Spleen (tissue), 7 donors: ENCODE results near the gene PCARE.

Experiments used
- POLR2A ChIP-seq, 3 donors: fragments of 450-650 bp; IDR thresholded peaks; one replicate each; pipeline ENCODE4 v1.5.1; 2017; ENCODE audit warnings: antibody characterized with exemption in 3 of 3, mild to moderate bottlenecking in 1 of 3
- POLR2AphosphoS5 ChIP-seq, 3 donors: sonication (generic); formaldehyde crosslinking; IDR thresholded peaks; one replicate each; pipeline ENCODE4 v1.5.1; 2017; ENCODE audit warnings: antibody characterized with exemption in 3 of 3
- TF ChIP-seq, protein P1 (sequence below), 11 experiments: fragments of 200-600 bp in 7 of 11; fragments of 450-650 bp in 4 of 11; sonication (generic) in 4 of 11; IDR thresholded peaks in 8 of 11; conservative IDR thresholded peaks in 3 of 11; 1 replicate in 7 of 11; 2 replicates in 4 of 11; pipeline versions ENCODE4 v1.4.0 to v1.8.0; 2016 to 2021; ENCODE audit warnings: antibody characterized with exemption in 11 of 11, inconsistent platforms in 4 of 11, mild to moderate bottlenecking in 1 of 11
- donor health status: DM: no; HTN: no; CAD: no; lungs with moderate emphysema.
- donor health status: DM: no; HTN: no; CAD: no.
- donor health status: DM: no; HTN: no; CAD: no.

- TF ChIP-seq, protein P1, sequence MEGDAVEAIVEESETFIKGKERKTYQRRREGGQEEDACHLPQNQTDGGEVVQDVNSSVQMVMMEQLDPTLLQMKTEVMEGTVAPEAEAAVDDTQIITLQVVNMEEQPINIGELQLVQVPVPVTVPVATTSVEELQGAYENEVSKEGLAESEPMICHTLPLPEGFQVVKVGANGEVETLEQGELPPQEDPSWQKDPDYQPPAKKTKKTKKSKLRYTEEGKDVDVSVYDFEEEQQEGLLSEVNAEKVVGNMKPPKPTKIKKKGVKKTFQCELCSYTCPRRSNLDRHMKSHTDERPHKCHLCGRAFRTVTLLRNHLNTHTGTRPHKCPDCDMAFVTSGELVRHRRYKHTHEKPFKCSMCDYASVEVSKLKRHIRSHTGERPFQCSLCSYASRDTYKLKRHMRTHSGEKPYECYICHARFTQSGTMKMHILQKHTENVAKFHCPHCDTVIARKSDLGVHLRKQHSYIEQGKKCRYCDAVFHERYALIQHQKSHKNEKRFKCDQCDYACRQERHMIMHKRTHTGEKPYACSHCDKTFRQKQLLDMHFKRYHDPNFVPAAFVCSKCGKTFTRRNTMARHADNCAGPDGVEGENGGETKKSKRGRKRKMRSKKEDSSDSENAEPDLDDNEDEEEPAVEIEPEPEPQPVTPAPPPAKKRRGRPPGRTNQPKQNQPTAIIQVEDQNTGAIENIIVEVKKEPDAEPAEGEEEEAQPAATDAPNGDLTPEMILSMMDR (IDR thresholded peaks at IDR 0.05 in 8 of 11, conservative IDR thresholded peaks at IDR 0.05 in 3 of 11): no peak
- TF ChIP-seq POLR2AphosphoS5 (IDR thresholded peaks at IDR 0.05) (no peak), POLR2A (IDR thresholded peaks at IDR 0.05) (no peak)
These were observed 10.0 kb downstream of the PCARE start for GRCh38 chr2:29064346-29064715.
